T-cell (primary cell): ENCODE data around the gene CD70. TPM values are rescaled to one million over a fixed set of nuclear protein-coding genes. Genes with fewer than 3 reads are reported as not detected.
A peak's percentile ranks its signal among the peaks of the same experiment; 100 is the strongest.
"Not testable (repeated sequence)": the region's sequence is repeated elsewhere in the genome, so short reads cannot be mapped to it uniquely, and the experiment has no call there.

Experiments used
- ATAC-seq, 4 experiments: fragments of 200-7000 bp in 3 of 4; fragments of 150-1000 bp in 1 of 4; cut with Tn5 transposase; replicated peaks in 1 of 4; 1 replicate in 3 of 4; 2 replicates in 1 of 4; pipeline ENCODE4 v1.10.0; 2021; ENCODE audit warnings: moderate library complexity in 3 of 4, mild to moderate bottlenecking in 2 of 4, moderate number of reproducible peaks in 1 of 4
- CTCF ChIA-PET, 2 donors: fragments of 300-600 bp; sonication (Branson Sonifier 250); formaldehyde crosslinking; loops; one replicate each; lab custom pipeline; 2022; ENCODE audit warnings: antibody characterized with exemption in 2 of 2; lab: Charles Lee
- POLR2A ChIA-PET, 2 donors: fragments of 300-600 bp; sonication (Branson Sonifier 250); formaldehyde crosslinking; loops; one replicate each; lab custom pipeline; 2022; ENCODE audit warnings: antibody characterized with exemption in 2 of 2; lab: Charles Lee
- DNase-seq, 35 experiments: peaks; one replicate each; pipeline versions ENCODE4 v3.0.0 to v3.0.0-alpha.2; 2013 to 2023
- H3K27ac ChIP-seq: one replicate; pipeline ENCODE4 v1.5.1; 2013; ENCODE audit warnings: low read length
- H3K27me3 ChIP-seq, 2 experiments: replicated peaks in 1 of 2; 1 replicate in 1 of 2; 2 replicates in 1 of 2; pipeline versions ENCODE4 v1.6.1 to v1.7.0; 2013; ENCODE audit warnings: low read length in 1 of 2, mixed read lengths in 1 of 2; ENCODE audit not compliant: control insufficient read depth in 2 of 2, insufficient read depth in 2 of 2; ENCODE audit errors: extremely low read depth in 1 of 2
- H3K36me3 ChIP-seq, 2 donors: 1 replicate in 1 of 2; 2 replicates in 1 of 2; pipeline versions ENCODE4 v1.6.1 to v1.7.0; 2013; ENCODE audit warnings: low read length in 1 of 2; ENCODE audit not compliant: control insufficient read depth in 2 of 2, insufficient read depth in 1 of 2; ENCODE audit errors: extremely low read depth in 1 of 2
- H3K4me1 ChIP-seq, 2 experiments: 1 replicate in 1 of 2; 2 replicates in 1 of 2; pipeline versions ENCODE4 v1.6.1 to v1.7.0; 2013; ENCODE audit warnings: low read length in 2 of 2, mixed read lengths in 1 of 2; ENCODE audit not compliant: insufficient read depth in 2 of 2, control insufficient read depth in 1 of 2; ENCODE audit errors: extremely low read depth in 1 of 2
- H3K4me3 ChIP-seq, 2 donors: 1 replicate in 1 of 2; 2 replicates in 1 of 2; pipeline versions ENCODE4 v1.5.1 to v1.7.0; 2013; ENCODE audit warnings: mild to moderate bottlenecking in 2 of 2, low read length in 1 of 2, moderate library complexity in 1 of 2; ENCODE audit not compliant: control insufficient read depth in 1 of 2; ENCODE audit errors: extremely low read depth in 1 of 2
- H3K9me3 ChIP-seq: 2 replicates; pipeline ENCODE4 v1.7.0; 2013
- H3K27ac Mint-ChIP-seq, 2 donors: one replicate each; pipeline ENCODE4 v1.8.0; 2020 to 2021; ENCODE audit warnings: mild to moderate bottlenecking in 2 of 2, mixed read lengths in 2 of 2
- H3K27me3 Mint-ChIP-seq, 2 donors: one replicate each; pipeline ENCODE4 v1.8.0; 2021 to 2022; ENCODE audit warnings: mixed read lengths in 2 of 2
- H3K36me3 Mint-ChIP-seq: one replicate; pipeline ENCODE4 v1.8.0; 2021; ENCODE audit warnings: mixed read lengths
- H3K4me1 Mint-ChIP-seq, 3 donors: one replicate each; pipeline ENCODE4 v1.8.0; 2020 to 2022; ENCODE audit warnings: mixed read lengths in 3 of 3, mild to moderate bottlenecking in 1 of 3
- H3K4me3 Mint-ChIP-seq, 3 donors: one replicate each; pipeline ENCODE4 v1.8.0; 2020 to 2022; ENCODE audit warnings: mild to moderate bottlenecking in 3 of 3, mixed read lengths in 3 of 3, moderate library complexity in 3 of 3
- H3K9me3 Mint-ChIP-seq, 3 donors: one replicate each; pipeline ENCODE4 v1.8.0; 2020 to 2022; ENCODE audit warnings: mixed read lengths in 3 of 3
- WGBS: methylation state at CpG from one replicate; pipeline ENCODE4 v1.1.5; 2013; ENCODE audit warnings: missing lambda C conversion rate; ENCODE audit not compliant: insufficient coverage; 5-methylcytosine and 5-hydroxymethylcytosine counted together
- total RNA-seq, 35 experiments: library from RNA in 6 of 35; stranded (reverse) in 6 of 35; fragments of 120-200 nt in 1 of 35; gene quantifications; one replicate each; pipeline versions ENCODE4 v1.2.1 to v1.2.4 and lab custom pipeline; 2013 to 2026

Gene CD70
- total RNA-seq, 5 donors from 2014 or later (not counting 1 experiment from before 2014, with no cell fraction given) = 1.9 to 4.3 (median 2.0) TPM

DNA sequence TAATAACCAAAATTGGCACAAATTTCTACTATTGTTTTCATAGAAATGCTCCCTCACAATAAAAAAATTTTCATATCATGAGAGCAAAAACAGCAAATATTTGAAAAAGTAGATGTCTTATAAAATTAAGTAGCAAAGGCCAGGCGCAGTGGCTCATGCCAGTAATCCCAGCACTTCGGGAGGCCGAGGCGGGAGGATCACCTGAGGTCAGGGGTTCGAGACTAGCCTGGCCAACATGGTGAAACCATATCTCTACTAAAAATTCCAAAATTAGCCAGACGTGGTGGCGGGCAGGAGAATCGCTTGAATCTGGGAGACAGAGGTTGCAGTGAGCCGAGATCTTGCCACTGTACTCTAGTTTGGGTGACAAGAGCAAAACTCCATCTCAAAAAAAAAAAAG, 17.2 kb upstream of the CD70 start:
- Mint-ChIP-seq H3K27me3 (peaks cover 27 to 31% of the 10 kb centered on the region in 2 donors), H3K4me1 (peaks cover 9 to 11% (median 9%) of the 10 kb centered on the region in 3 donors)
- not testable (repeated sequence) for H3K36me3 ChIP-seq, ATAC-seq, H3K9me3 Mint-ChIP-seq, H3K27ac Mint-ChIP-seq, H3K4me3 ChIP-seq, H3K4me3 Mint-ChIP-seq, H3K27ac ChIP-seq, H3K36me3 Mint-ChIP-seq, H3K4me1 ChIP-seq, DNase-seq, H3K9me3 ChIP-seq
- H3K27me3 ChIP-seq = peaks cover 4 to 24% of the 10 kb centered on the region in 2 experiments
- CTCF ChIA-PET = interaction anchor here in 1 of 2 donors (0.5 kb wide), 1 partner anchor 199 kb away, joined by 4 read pairs; no protein-coding TSS in a partner anchor
- POLR2A ChIA-PET = interaction anchor here in 1 of 2 donors (0.7 kb wide), 1 partner anchor 170 kb away, joined by 4 read pairs; no protein-coding TSS in a partner anchor
- WGBS = 93% methylated on average over 5 of the region's 9 CpGs

DNA sequence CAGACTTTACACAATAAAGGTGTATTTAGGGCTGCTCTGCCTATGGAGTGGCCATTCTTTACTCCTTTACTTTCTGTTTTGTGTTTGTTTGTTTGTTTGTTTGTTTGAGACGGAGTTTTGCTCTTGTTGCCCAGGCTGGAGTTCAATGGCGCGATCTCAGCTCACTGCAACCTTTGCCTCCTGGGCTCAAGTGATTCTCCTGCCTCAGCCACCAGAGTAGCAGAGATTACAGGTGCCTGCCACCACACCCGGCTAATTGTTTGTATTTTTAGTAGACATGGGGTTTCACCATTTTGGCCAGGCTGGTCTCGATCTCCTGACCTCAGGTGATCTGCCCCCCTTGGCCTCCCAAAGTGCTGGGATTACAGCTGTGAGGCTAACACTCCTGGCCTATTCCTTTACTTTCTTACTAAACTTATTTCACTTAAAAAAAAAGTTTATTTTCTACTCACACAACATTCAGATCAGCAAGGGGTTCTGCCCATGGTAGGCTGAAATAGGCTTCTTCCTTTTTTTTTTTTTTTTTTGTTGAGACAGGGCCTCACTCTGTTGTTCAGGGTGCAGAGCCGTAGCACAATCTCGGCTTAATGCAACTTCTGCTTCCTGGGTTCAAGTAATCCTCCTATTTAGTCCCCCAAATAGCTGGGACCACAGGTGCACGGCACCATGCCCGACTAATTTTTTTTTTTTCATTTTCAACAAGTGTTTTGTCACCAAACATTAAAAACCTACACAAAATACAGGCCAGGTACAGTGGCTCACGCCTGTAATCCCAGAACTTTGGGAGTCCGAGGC, 15.5 kb upstream of the CD70 start:
- not testable (repeated sequence) for DNase-seq, H3K36me3 ChIP-seq, H3K27ac Mint-ChIP-seq, H3K4me3 Mint-ChIP-seq, H3K9me3 Mint-ChIP-seq, H3K4me3 ChIP-seq, H3K9me3 ChIP-seq, H3K36me3 Mint-ChIP-seq, H3K27ac ChIP-seq, ATAC-seq
- ChIA-PET CTCF (interaction anchor here in 1 of 2 donors (0.5 kb wide), 1 partner anchor 68 kb away, joined by 3 read pairs; no protein-coding TSS in a partner anchor), POLR2A (interaction anchor here in 1 of 2 donors (0.5 kb wide), 1 partner anchor 49 kb away, joined by 3 read pairs; no protein-coding TSS in a partner anchor)
- peaks cover 4 to 24% of the 10 kb centered on the region in 2 experiments for H3K27me3 ChIP-seq
- H3K4me1 ChIP-seq = peaks cover 0 to 26% of the 10 kb centered on the region in 2 experiments
- WGBS = 71% methylated on average over 7 of the region's 11 CpGs
- H3K27me3 Mint-ChIP-seq = peaks cover 21% of the 10 kb centered on the region in 2 donors
- H3K4me1 Mint-ChIP-seq = peaks cover 9 to 19% (median 16%) of the 10 kb centered on the region in 3 donors

DNA sequence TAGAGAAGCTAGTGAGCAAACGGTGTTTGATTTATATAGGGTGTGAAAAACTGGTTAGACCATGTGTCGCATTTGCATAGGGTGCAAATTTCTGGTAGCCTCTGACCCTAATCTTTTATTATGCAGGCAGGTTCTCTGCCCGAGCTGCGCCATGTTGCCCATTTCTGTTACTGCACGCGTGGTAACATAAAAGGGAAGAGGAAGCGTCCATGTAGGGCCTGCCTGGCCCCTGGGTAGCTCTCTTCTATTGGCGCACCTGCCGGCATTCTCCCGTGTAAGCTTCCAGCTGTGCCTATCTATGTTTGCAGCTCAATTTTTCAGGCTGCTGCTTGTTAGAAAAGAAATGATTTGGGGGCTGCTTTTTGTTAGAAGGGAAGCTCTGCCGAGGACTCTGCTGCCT, 14.0 kb upstream of the CD70 start:
- H3K36me3 Mint-ChIP-seq = no peaks in the 10 kb centered on the region

DNA sequence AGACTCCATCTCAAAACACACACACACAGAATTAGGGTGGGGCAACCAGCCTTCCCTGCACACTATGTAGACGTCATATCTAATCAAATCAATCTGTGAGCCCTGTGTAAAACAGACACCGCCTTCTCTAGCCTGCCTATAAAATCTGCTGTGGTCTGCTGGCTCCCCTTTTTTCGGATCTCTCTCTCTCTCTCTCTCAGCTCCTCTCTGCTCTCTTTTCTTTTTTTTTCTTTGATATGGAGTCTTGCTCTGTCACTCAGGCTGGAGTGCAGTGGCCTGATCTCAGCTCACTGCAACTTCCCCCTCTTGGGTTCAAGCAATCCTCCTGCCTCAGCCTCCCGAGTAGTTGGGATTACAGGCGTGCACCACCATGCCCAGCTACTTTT, 11.8 kb upstream of the CD70 start:
- Histone ChIP-seq H3K27ac (no peak overlapping the region), H3K4me3 (no peak overlapping the region), H3K4me1 (peaks cover 0 to 26% of the 10 kb centered on the region in 2 experiments), H3K36me3 (no peaks in the 10 kb centered on the region), H3K9me3 (no peaks in the 10 kb centered on the region), H3K27me3 (peaks cover 0 to 6% of the 10 kb centered on the region in 2 experiments)
- DNase-seq = peak in 1 of 35 experiments; percentile 26
- peaks cover 18 to 37% (median 20%) of the 10 kb centered on the region in 3 donors for H3K4me1 Mint-ChIP-seq
- CTCF ChIA-PET = no interaction called here
- no peaks in the 10 kb centered on the region for H3K9me3 Mint-ChIP-seq
- ATAC-seq = peak in 1 of 4 experiments; percentile 52
- H3K4me3 Mint-ChIP-seq = peak overlapping the region in 2 of 3 donors; percentile 10 to 21
- H3K27me3 Mint-ChIP-seq = peaks cover 3% of the 10 kb centered on the region in 2 donors
- peak overlapping the region in 1 of 2 donors; percentile 61 for H3K27ac Mint-ChIP-seq
- 100% methylated on average over 3 of the region's 5 CpGs for WGBS
- no peaks in the 10 kb centered on the region for H3K36me3 Mint-ChIP-seq
- POLR2A ChIA-PET = no interaction called here

More for the DNA sequence above, 14.0 kb upstream of the CD70 start:
- H3K4me1 ChIP-seq = peaks cover 0 to 26% of the 10 kb centered on the region in 2 experiments
- ChIA-PET CTCF (interaction anchor here in 1 of 2 donors (0.6 to 0.7 kb wide), 3 partner anchors 42 to 235 kb away, joined by 3 to 8 read pairs (median 5); no protein-coding TSS in a partner anchor), POLR2A (interaction anchor here in 1 of 2 donors (0.6 kb wide), 1 partner anchor 170 kb away, joined by 5 read pairs; no protein-coding TSS in a partner anchor)
- H3K4me3 ChIP-seq = no peak overlapping the region
- DNase-seq (no peak), ATAC-seq (no peak)
- Mint-ChIP-seq H3K27ac (no peak overlapping the region), H3K27me3 (peaks cover 10 to 11% of the 10 kb centered on the region in 2 donors), H3K4me1 (peaks cover 9 to 32% (median 20%) of the 10 kb centered on the region in 3 donors), H3K9me3 (no peaks in the 10 kb centered on the region), H3K4me3 (no peak overlapping the region)
- H3K9me3 ChIP-seq = no peaks in the 10 kb centered on the region
- H3K27me3 ChIP-seq = peaks cover 4 to 16% of the 10 kb centered on the region in 2 experiments
- no peaks in the 10 kb centered on the region for H3K36me3 ChIP-seq
- WGBS = 86% methylated on average over 7 of the region's 11 CpGs
- H3K27ac ChIP-seq = no peak overlapping the region

DNA sequence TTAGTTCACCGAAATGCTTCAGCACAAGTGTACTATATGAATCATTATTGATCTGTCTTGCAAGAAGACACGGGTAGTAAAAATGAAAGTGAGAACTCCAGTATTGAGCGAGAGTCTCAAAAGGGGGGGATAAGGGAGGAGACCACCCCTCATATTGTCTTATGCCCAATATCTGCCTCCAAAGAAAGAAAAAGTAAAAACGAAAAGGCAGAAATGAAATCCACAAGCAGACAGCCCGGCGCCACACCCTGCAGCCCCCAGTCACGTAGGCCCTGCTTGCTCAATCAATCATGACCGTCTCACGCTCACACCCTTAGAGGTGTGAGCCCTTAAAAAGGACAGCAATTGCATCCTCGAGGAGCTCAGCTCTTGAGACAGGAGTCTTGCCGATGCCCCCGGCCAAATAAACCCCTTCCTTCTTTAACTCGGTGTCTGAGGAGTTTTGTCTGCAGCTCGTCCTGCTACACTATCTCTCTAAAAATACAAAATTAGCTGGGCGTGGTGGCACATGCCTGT, 10.6 kb upstream of the CD70 start:
- CTCF ChIA-PET, H3K36me3 ChIP-seq, H3K36me3 Mint-ChIP-seq, H3K9me3 ChIP-seq, POLR2A ChIA-PET, H3K9me3 Mint-ChIP-seq, H3K27me3 Mint-ChIP-seq, H3K27me3 ChIP-seq: not testable (repeated sequence)
- Histone ChIP-seq H3K4me3 (peak overlapping the region in 1 of 2 donors; percentile 18), H3K27ac (peak overlapping the region; percentile 32), H3K4me1 (peaks cover 0 to 26% of the 10 kb centered on the region in 2 experiments)
- Mint-ChIP-seq H3K4me3 (peak overlapping the region; percentile 46 to 80 (median 68)), H3K27ac (peak overlapping the region; percentile 58 to 87), H3K4me1 (peaks cover 20 to 37% (median 20%) of the 10 kb centered on the region in 3 donors)
- DNase-seq = peak in 1 of 35 experiments; percentile 36
- 46% methylated on average over 8 of the region's 15 CpGs for WGBS
- peak in 1 of 4 experiments; percentile 40 for ATAC-seq

DNA sequence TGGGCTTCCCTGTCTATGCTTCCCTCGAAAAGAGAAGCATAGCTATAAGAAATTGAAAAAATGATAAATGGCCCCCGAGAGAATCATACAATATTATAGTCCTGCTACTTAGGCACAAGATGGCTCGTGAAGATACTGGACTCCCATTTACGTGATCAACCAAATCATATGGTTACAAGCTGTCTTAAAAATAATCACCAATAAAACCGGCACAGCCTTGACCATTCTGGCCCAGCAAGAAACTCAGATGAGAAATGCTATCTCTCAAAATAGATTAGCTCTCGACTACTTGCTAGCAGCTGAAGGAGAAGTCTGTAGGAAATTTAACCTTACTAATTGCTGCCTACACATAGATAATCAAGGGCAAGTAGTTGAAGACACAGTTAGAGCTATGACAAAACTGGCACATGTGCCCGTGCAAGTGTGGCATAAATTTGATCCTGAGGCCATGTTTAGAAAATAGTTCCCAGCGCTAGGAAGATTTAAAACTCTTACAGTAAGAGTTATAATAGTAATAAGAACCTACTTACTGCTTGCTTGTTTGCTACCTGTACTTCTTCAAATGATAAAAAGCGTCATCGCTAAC, 10.1 kb upstream of the CD70 start:
- peak overlapping the region in 1 of 2 donors; percentile 87 for H3K27ac Mint-ChIP-seq
- peaks cover 0 to 26% of the 10 kb centered on the region in 2 experiments for H3K4me1 ChIP-seq
- DNase-seq, H3K36me3 ChIP-seq, H3K9me3 ChIP-seq, H3K27me3 ChIP-seq, POLR2A ChIA-PET, H3K9me3 Mint-ChIP-seq, H3K36me3 Mint-ChIP-seq, H3K27me3 Mint-ChIP-seq, CTCF ChIA-PET, ATAC-seq: not testable (repeated sequence)
- no CpG with 5 or more reads among the region's 10 CpGs for WGBS
- peak overlapping the region; percentile 32 for H3K27ac ChIP-seq
- peak overlapping the region in 1 of 2 donors; percentile 18 for H3K4me3 ChIP-seq
- H3K4me3 Mint-ChIP-seq = peak overlapping the region; percentile 46 to 80 (median 68)
- peaks cover 20 to 37% (median 20%) of the 10 kb centered on the region in 3 donors for H3K4me1 Mint-ChIP-seq
